Raji (cell line): ENCODE measurements around the gene SMOC1.

Source experiments
- POLR2A ChIP-seq: IDR thresholded peaks from 2 replicates; pipeline ENCODE4 v1.6.1; 2011; ENCODE audit warnings: low read depth, low read length, control low read depth; ENCODE audit not compliant: insufficient read depth

Gene SMOC1

GRCh38 chr14:70033116-70033515 is 153.9 kb downstream of the SMOC1 start:
- TF ChIP-seq POLR2A: no peak

- TF ChIP-seq POLR2A: no peak
These were observed 154.3 kb downstream of the SMOC1 start for GRCh38 chr14:70033561-70033960.

GRCh38 chr14:70034257-70034656 is 155.0 kb downstream of the SMOC1 start:
- no peak for TF ChIP-seq POLR2A

- TF ChIP-seq POLR2A: no peak
These were observed 157.4 kb downstream of the SMOC1 start for GRCh38 chr14:70036665-70037064.

- no peak for TF ChIP-seq POLR2A
These were observed 163.8 kb downstream of the SMOC1 start for GRCh38 chr14:70043001-70043400.

- TF ChIP-seq POLR2A: no peak
These were observed 166.1 kb downstream of the SMOC1 start for GRCh38 chr14:70045310-70045709.

- TF ChIP-seq POLR2A: no peak
These were observed 166.8 kb downstream of the SMOC1 start for GRCh38 chr14:70045844-70046535.

- TF ChIP-seq POLR2A: no peak
These were observed 168.5 kb downstream of the SMOC1 start for GRCh38 chr14:70047598-70048312.

- TF ChIP-seq POLR2A: no peak
These were observed 169.1 kb downstream of the SMOC1 start for GRCh38 chr14:70048313-70048654.

- no peak for TF ChIP-seq POLR2A
These were observed 170.4 kb downstream of the SMOC1 start for GRCh38 chr14:70049605-70050004.

GRCh38 chr14:70050136-70050535 is 170.9 kb downstream of the SMOC1 start:
- no peak for TF ChIP-seq POLR2A

- TF ChIP-seq POLR2A: no peak
These were observed 173.8 kb downstream of the SMOC1 start for GRCh38 chr14:70052990-70053389.

- no peak for TF ChIP-seq POLR2A
These were observed 178.4 kb downstream of the SMOC1 start for GRCh38 chr14:70057519-70058136.

GRCh38 chr14:70059545-70059944 is 180.3 kb downstream of the SMOC1 start:
- no peak for TF ChIP-seq POLR2A

GRCh38 chr14:70061108-70061507 is 181.9 kb downstream of the SMOC1 start:
- no peak for TF ChIP-seq POLR2A
